A673 (cell line): ENCODE data around the gene SLC11A1. TPM values are rescaled to one million over a fixed set of nuclear protein-coding genes. Genes with fewer than 3 reads are reported as not detected.

Experiments used
- BruUV-seq: library from RNA; stranded (reverse); fragments of 400-500 nt; replicated peaks from 2 replicates; lab custom pipeline; 2021; lab: Mats Ljungman, UMichigan
- CTCF ChIA-PET: fragments of 300-600 bp; sonication (Branson Sonifier 250); formaldehyde crosslinking; loops from one replicate; lab custom pipeline; 2022; ENCODE audit warnings: antibody characterized with exemption; lab: Charles Lee
- POLR2A ChIA-PET: fragments of 300-600 bp; sonication (Branson Sonifier 250); formaldehyde crosslinking; loops from one replicate; lab custom pipeline; 2022; ENCODE audit warnings: antibody characterized with exemption; ENCODE audit not compliant: low non-redundant PET; lab: Charles Lee
- DNase-seq: peaks from one replicate; pipeline ENCODE4 v3.0.0-alpha.2; 2015; ENCODE audit warnings: low spot score
- H3K27ac ChIP-seq: fragments of 200-600 bp; sonication (generic); 2 replicates; pipeline ENCODE4 v1.5.1; 2016; ENCODE audit warnings: mixed run types, low read depth, mild to moderate bottlenecking, mixed read lengths, antibody characterized with exemption, low read length; ENCODE audit not compliant: poor library complexity, severe bottlenecking
- H3K27me3 ChIP-seq: fragments of 200-600 bp; sonication (generic); replicated peaks from 2 replicates; pipeline ENCODE4 v1.6.1; 2017; ENCODE audit warnings: mixed run types, low read depth, mild to moderate bottlenecking, mixed read lengths, antibody characterized with exemption, low read length; ENCODE audit not compliant: insufficient read depth, poor library complexity
- H3K36me3 ChIP-seq: fragments of 200-600 bp; sonication (generic); 2 replicates; pipeline ENCODE4 v1.6.1; 2016; ENCODE audit warnings: mixed run types, mild to moderate bottlenecking, mixed read lengths, antibody characterized with exemption, low read length; ENCODE audit not compliant: insufficient read depth, poor library complexity, severe bottlenecking
- H3K4me1 ChIP-seq: fragments of 200-600 bp; sonication (generic); 2 replicates; pipeline ENCODE4 v1.6.1; 2017; ENCODE audit warnings: mixed run types, mild to moderate bottlenecking, mixed read lengths, antibody characterized with exemption, low read length; ENCODE audit not compliant: insufficient read depth, poor library complexity, severe bottlenecking
- H3K4me3 ChIP-seq: fragments of 200-600 bp; sonication (generic); 2 replicates; pipeline ENCODE4 v1.5.1; 2016; ENCODE audit warnings: low read depth, mixed run types, mild to moderate bottlenecking, mixed read lengths, low read length; ENCODE audit not compliant: poor library complexity, severe bottlenecking
- H3K9me3 ChIP-seq: fragments of 200-600 bp; sonication (generic); 2 replicates; pipeline ENCODE4 v1.6.1; 2016; ENCODE audit warnings: mixed run types, low read depth, mild to moderate bottlenecking, mixed read lengths, antibody characterized with exemption, low read length; ENCODE audit not compliant: poor library complexity, severe bottlenecking
- CTCF ChIP-seq: fragments of 300-800, 200-600 bp; sonication (generic); conservative IDR thresholded peaks from 2 replicates; pipeline ENCODE4 v1.5.1; 2017; ENCODE audit warnings: low read depth, mild to moderate bottlenecking, antibody characterized with exemption, low read length, moderate library complexity, mixed read lengths
- EZH2 ChIP-seq: fragments of 200-600 bp; sonication (generic); IDR thresholded peaks from 2 replicates; pipeline ENCODE4 v1.6.1; 2017; ENCODE audit warnings: borderline replicate concordance, low read depth, mild to moderate bottlenecking, mixed read lengths, antibody characterized with exemption, low read length; ENCODE audit not compliant: poor library complexity, severe bottlenecking
- intact Hi-C: fragments of 100-400 bp; cut with micrococcal nuclease; formaldehyde crosslinking; loops from one replicate; pipeline ENCODE4 v1.10.0; 2022; ENCODE audit not compliant: unreplicated experiment
- total RNA-seq: library from RNA; stranded (reverse); gene quantifications from 2 replicates; pipeline ENCODE4 v1.2.3, GENCODE V29; 2021

The SLC11A1 gene
- total RNA-seq, 1 experiment from 2014 or later, result 0.09 TPM

- no TSS peak for BruUV-seq
- Histone ChIP-seq H3K36me3 (no peaks in the 10 kb centered on the region), H3K27me3 (no peaks in the 10 kb centered on the region), H3K27ac (no peak overlapping the region), H3K4me1 (no peaks in the 10 kb centered on the region), H3K9me3 (no peaks in the 10 kb centered on the region), H3K4me3 (no peak overlapping the region)
- POLR2A ChIA-PET, result no interaction called here
- TF ChIP-seq EZH2 (no peak), CTCF (no peak)
- intact Hi-C loops, result no loop called here
- DNase-seq, result no peak
- CTCF ChIA-PET, result interaction anchor here (0.6 kb wide), 1 partner anchor 70 kb away, joined by 3 read pairs; no protein-coding TSS in a partner anchor
These were observed 21.6 kb upstream of the SLC11A1 start for GRCh38 chr2:218360453-218360852.

DNA sequence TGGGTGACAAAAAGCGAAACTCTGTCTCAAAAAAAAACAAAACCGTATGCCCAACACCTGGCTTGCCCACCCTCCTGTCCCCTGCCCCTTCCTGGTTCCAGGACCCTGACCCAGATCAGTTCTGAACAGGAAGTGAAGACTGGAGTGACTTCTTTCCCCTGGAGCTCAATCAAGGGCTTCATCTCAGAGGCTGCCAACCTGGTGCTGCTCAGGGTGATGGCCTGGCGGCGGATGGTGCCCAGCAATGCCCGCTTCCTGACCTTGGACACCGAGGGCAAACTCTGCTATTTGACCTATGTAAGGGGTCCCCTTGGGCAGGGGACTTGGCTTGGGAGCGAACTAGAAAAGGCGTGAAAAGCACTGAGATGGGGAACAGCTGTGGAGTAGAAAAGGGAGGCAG lies 19.5 kb upstream of the SLC11A1 start:
- TF ChIP-seq CTCF (no peak), EZH2 (no peak)
- H3K36me3 ChIP-seq, result no peaks in the 10 kb centered on the region
- no peak overlapping the region for H3K4me3 ChIP-seq
- H3K9me3 ChIP-seq, result no peaks in the 10 kb centered on the region
- no peak for DNase-seq
- no peaks in the 10 kb centered on the region for H3K27me3 ChIP-seq
- CTCF ChIA-PET, result interaction anchor here (0.8 kb wide), 1 partner anchor 86 kb away, joined by 3 read pairs; no protein-coding TSS in a partner anchor
- intact Hi-C loops, result no loop called here
- no peak overlapping the region for H3K27ac ChIP-seq
- no peaks in the 10 kb centered on the region for H3K4me1 ChIP-seq
- BruUV-seq, result no TSS peak
- POLR2A ChIA-PET, result no interaction called here

DNA sequence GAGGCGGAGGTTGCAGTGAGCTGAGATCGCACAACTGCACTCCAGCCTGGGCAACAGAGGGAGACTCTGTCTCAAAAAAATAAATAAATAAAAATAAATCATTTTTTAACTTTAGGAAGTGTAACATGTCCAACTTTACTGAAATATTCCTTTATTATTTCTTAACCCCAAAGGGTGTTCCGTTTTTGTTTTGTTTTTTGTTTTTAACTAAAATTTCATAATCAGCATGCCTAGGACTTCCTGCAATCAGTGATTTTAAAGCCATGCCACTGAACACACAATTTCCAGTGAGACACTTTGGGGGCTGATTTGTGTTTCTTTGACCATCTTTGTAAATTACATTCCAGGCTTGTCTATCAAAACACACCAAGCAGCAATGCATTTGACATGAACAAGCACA lies 18.3 kb upstream of the SLC11A1 start:
- BruUV-seq, result no TSS peak
- H3K27ac ChIP-seq, result no peak overlapping the region
- no peak overlapping the region for H3K4me3 ChIP-seq
- POLR2A ChIA-PET, result no interaction called here
- no peaks in the 10 kb centered on the region for H3K36me3 ChIP-seq
- H3K9me3 ChIP-seq, result no peaks in the 10 kb centered on the region
- intact Hi-C loops, result no loop called here
- H3K4me1 ChIP-seq, result no peaks in the 10 kb centered on the region
- CTCF ChIA-PET, result no interaction called here
- no peaks in the 10 kb centered on the region for H3K27me3 ChIP-seq
- DNase-seq, result no peak
- TF ChIP-seq CTCF (no peak), EZH2 (no peak)
